ENCODE results near the gene FARP1.

The FARP1 gene

DNA sequence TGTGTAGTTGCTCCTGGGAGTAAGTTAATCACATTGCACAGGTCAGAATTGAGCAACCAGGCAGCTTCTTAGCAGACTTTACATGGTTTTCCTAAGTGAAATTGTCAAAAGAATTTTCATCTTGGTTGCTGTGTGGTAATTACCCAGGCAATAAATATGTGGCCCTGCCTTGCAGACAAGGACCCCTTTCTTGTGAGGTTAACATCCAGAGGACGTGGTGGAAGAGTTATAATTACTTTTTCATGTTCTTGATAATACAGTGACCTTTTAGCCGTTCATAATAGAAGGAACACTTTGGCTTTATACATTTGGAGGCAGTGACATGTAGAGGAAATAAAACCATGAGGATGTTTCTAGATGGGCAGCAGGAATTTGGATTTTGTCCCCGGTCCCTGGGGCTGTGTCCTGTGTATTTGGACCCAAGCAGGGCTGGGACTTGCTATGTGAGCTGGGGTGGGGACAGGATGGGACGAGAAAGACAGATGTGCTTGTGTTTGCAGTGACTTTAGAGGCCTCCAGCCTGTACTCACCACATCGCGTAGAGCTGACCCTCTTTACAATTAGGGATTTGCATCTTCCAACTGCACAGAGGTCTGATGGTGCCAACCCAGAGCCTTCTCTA, 277.8 kb downstream of the FARP1 start:
- no peak overlapping the region for H3K9ac ChIP-seq
- H3K9me3 ChIP-seq (ENCODE audit: control insufficient read depth, low read length), result no peaks in the 10 kb centered on the region
- H3K36me3 ChIP-seq (ENCODE audit: control insufficient read depth, insufficient read depth, low read length), result no peaks in the 10 kb centered on the region
- H3K27me3 ChIP-seq (ENCODE audit: control insufficient read depth, insufficient read depth, low read length), result no peaks in the 10 kb centered on the region
- H3K4me1 ChIP-seq, result peaks cover 12% of the 10 kb centered on the region
- no peak overlapping the region for H3K4me3 ChIP-seq (ENCODE audit: low read depth, low read length)
- no peak overlapping the region for H3K4me2 ChIP-seq (ENCODE audit: low read length)
- H3K79me2 ChIP-seq, result no peaks in the 10 kb centered on the region
- no peak overlapping the region for H2AFZ ChIP-seq
- H3K27ac ChIP-seq, result no peak overlapping the region
- TF ChIP-seq, protein P1, sequence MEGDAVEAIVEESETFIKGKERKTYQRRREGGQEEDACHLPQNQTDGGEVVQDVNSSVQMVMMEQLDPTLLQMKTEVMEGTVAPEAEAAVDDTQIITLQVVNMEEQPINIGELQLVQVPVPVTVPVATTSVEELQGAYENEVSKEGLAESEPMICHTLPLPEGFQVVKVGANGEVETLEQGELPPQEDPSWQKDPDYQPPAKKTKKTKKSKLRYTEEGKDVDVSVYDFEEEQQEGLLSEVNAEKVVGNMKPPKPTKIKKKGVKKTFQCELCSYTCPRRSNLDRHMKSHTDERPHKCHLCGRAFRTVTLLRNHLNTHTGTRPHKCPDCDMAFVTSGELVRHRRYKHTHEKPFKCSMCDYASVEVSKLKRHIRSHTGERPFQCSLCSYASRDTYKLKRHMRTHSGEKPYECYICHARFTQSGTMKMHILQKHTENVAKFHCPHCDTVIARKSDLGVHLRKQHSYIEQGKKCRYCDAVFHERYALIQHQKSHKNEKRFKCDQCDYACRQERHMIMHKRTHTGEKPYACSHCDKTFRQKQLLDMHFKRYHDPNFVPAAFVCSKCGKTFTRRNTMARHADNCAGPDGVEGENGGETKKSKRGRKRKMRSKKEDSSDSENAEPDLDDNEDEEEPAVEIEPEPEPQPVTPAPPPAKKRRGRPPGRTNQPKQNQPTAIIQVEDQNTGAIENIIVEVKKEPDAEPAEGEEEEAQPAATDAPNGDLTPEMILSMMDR (IDR thresholded peaks at IDR 0.05), result no peak

DNA sequence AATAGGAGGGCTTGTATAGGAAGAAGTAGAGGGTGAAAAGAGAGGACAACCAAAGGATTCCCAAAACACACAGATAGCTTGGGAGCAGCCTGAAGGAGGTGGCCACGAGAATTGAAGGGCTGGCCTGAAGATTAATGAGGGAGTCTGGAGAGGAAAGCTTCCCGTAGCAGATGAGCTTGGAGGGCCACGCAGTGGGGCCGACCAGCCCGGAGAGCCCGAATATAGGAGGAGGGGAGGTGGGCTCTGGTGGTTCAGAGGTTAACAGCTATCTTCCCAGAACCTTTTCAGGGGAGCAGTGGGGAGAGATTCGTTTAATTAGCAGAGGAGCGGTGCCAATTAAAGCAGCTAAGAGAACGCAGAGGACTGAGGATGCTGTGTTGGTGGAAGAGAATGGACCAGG, 279.2 kb downstream of the FARP1 start:
- Histone ChIP-seq H3K36me3 (ENCODE audit: control insufficient read depth, insufficient read depth, low read length) (no peaks in the 10 kb centered on the region), H2AFZ (no peak overlapping the region), H3K4me2 (ENCODE audit: low read length) (no peak overlapping the region), H3K27ac (no peak overlapping the region), H3K9ac (no peak overlapping the region), H3K79me2 (no peaks in the 10 kb centered on the region), H3K27me3 (ENCODE audit: control insufficient read depth, insufficient read depth, low read length) (no peaks in the 10 kb centered on the region), H3K9me3 (ENCODE audit: control insufficient read depth, low read length) (no peaks in the 10 kb centered on the region), H3K4me1 (no peaks in the 10 kb centered on the region), H3K4me3 (ENCODE audit: low read depth, low read length) (no peak overlapping the region)
- TF ChIP-seq, protein P1 (IDR thresholded peaks at IDR 0.05), result no peak

DNA sequence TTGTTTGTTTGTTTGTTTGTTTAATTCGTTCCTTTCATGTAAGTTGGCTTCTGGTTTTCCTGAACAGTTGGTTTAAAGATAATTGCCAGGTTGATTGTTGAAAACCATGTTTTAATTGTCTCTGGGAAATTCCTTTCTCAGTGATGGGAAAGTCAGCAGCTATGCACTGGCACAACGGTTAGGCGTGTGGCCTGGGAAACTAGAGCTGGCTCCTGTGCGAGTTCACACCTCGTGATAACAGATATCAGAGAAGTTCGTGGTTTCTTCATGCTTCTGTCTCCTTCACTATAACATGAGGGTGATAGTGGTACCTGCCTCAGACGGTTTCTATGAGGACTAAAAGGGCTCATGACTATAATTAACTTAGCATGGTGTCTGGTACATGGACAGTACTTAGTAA, 280.5 kb downstream of the FARP1 start:
- no peak overlapping the region for H3K9ac ChIP-seq
- no peak overlapping the region for H3K4me2 ChIP-seq (ENCODE audit: low read length)
- no peaks in the 10 kb centered on the region for H3K9me3 ChIP-seq (ENCODE audit: control insufficient read depth, low read length)
- H3K4me1 ChIP-seq, result no peaks in the 10 kb centered on the region
- no peaks in the 10 kb centered on the region for H3K27me3 ChIP-seq (ENCODE audit: control insufficient read depth, insufficient read depth, low read length)
- no peak overlapping the region for H2AFZ ChIP-seq
- H3K27ac ChIP-seq, result no peak overlapping the region
- H3K36me3 ChIP-seq (ENCODE audit: control insufficient read depth, insufficient read depth, low read length), result no peaks in the 10 kb centered on the region
- no peak overlapping the region for H3K4me3 ChIP-seq (ENCODE audit: low read depth, low read length)
- no peaks in the 10 kb centered on the region for H3K79me2 ChIP-seq
- TF ChIP-seq, protein P1 (IDR thresholded peaks at IDR 0.05), result no peak

DNA sequence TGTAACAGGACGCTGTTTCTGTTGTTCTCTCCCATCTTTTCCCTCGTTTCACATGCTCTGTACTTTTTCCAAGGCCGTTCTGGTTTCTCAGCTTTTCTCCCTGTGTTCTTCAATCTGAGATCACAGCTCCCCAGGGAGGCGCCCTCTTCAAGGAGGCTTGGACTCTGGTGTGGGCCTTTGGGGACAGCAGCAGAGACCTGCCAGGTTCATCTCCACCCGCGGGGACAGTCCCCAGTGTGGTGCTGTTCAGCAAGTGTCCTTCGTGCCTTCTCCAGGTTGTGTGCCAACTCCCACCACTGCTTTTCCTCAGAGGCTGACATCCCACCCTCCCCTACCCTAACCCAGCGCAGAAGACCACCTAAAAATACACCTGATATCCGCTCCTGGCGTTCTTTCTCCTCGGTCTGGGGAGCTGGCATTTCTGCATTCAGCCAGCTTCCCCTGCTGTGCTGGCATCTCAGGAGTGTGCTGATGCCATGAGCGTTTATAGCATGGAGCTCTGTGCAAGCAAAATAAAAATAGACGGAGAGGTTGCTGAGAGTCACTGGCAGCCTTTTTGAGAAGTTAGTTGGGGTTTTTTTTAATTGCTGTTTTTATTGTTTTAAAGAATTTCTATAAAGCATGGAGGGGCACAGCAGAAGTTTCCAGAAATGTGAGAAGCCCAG, 284.6 kb downstream of the FARP1 start:
- no peak overlapping the region for H3K4me2 ChIP-seq (ENCODE audit: low read length)
- no peaks in the 10 kb centered on the region for H3K36me3 ChIP-seq (ENCODE audit: control insufficient read depth, insufficient read depth, low read length)
- no peaks in the 10 kb centered on the region for H3K9me3 ChIP-seq (ENCODE audit: control insufficient read depth, low read length)
- H2AFZ ChIP-seq, result no peak overlapping the region
- H3K4me3 ChIP-seq (ENCODE audit: low read depth, low read length), result no peak overlapping the region
- no peak overlapping the region for H3K27ac ChIP-seq
- TF ChIP-seq, protein P1 (IDR thresholded peaks at IDR 0.05), result no peak
- no peaks in the 10 kb centered on the region for H3K27me3 ChIP-seq (ENCODE audit: control insufficient read depth, insufficient read depth, low read length)
- no peak overlapping the region for H3K9ac ChIP-seq
- H3K79me2 ChIP-seq, result no peaks in the 10 kb centered on the region
- H3K4me1 ChIP-seq, result no peaks in the 10 kb centered on the region

All from parathyroid adenoma (tissue), 2 donors.